A549 (cell line): ENCODE data around the gene PARP6. TPM values are rescaled to one million over a fixed set of nuclear protein-coding genes. Genes with fewer than 3 reads are reported as not detected.

Experiments
- ATAC-seq, 2 experiments: fragments of 200-7000 bp in 1 of 2; fragments of >200 bp in 1 of 2; cut with Nextera tagmentation in 1 of 2; cut with Tn5 transposase in 1 of 2; 3 replicates each; pipeline versions ENCODE4 v1.8.0 to v1.9.1; 2018 to 2020; ENCODE audit warnings: mild to moderate bottlenecking in 1 of 2, moderate library complexity in 1 of 2
- CTCF ChIA-PET: fragments of 300-600 bp; sonication (Branson Sonifier 250); formaldehyde crosslinking; extraction: SDS; loops from one replicate; lab custom pipeline; 2021; ENCODE audit warnings: antibody characterized with exemption, inconsistent platforms; lab: Yijun Ruan, JAX
- POLR2A ChIA-PET: fragments of 350-600 bp; formaldehyde crosslinking; extraction: SDS; loops from one replicate; lab custom pipeline; 2021; ENCODE audit warnings: antibody characterized with exemption, inconsistent platforms; lab: Yijun Ruan, JAX
- DNase-seq, 2 experiments: peaks; one replicate each; pipeline versions ENCODE4 v3.0.0 to v3.0.0-alpha.2; 2011 to 2016; ENCODE audit warnings: low read depth in 1 of 2, low spot score in 1 of 2
- FAIRE-seq: peaks from 2 replicates; lab custom pipeline; 2011; peaks lifted over from hg19 to GRCh38; lab: Jason Lieb, UNC
- H3K27ac ChIP-seq, 2 experiments: fragments of >200 bp; sonication (Bioruptor Twin); formaldehyde crosslinking; 3 replicates each; pipeline ENCODE4 v1.5.1; 2016 to 2017
- H3K4me1 ChIP-seq: fragments of >200 bp; sonication (Bioruptor Twin); formaldehyde crosslinking; 3 replicates; pipeline ENCODE4 v1.6.1; 2016
- H3K4me2 ChIP-seq: fragments of >200 bp; sonication (Bioruptor Twin); formaldehyde crosslinking; 3 replicates; pipeline ENCODE4 v1.6.1; 2016
- H3K4me3 ChIP-seq: fragments of >200 bp; sonication (Bioruptor Twin); formaldehyde crosslinking; 3 replicates; pipeline ENCODE4 v1.5.1; 2016
- H3K9me3 ChIP-seq: fragments of >200 bp; sonication (Bioruptor Twin); formaldehyde crosslinking; 3 replicates; pipeline ENCODE4 v1.6.1; 2016
- BHLHE40 ChIP-seq: IDR thresholded peaks from 2 replicates; pipeline ENCODE4 v1.6.1; 2012; ENCODE audit warnings: low read depth, low read length, inconsistent platforms
- EHMT2 ChIP-seq: fragments of 200-600 bp; sonication (generic); IDR thresholded peaks from 2 replicates; pipeline ENCODE4 v1.6.1; 2016; ENCODE audit warnings: antibody characterized with exemption, low read depth, mild to moderate bottlenecking, moderate library complexity
- EP300 ChIP-seq, 2 experiments: fragments of >200 bp; sonication (Bioruptor Twin); formaldehyde crosslinking; IDR thresholded peaks; 2 replicates in 1 of 2; 3 replicates in 1 of 2; pipeline ENCODE4 v1.6.1; 2016 to 2017
- ESRRA ChIP-seq: fragments of 150-350 bp; IDR thresholded peaks from 2 replicates; pipeline ENCODE4 v1.6.1; 2014; ENCODE audit warnings: mild to moderate bottlenecking, low read length, borderline replicate concordance
- GATA3 ChIP-seq: IDR thresholded peaks from 2 replicates; pipeline ENCODE4 v1.6.1; 2012; ENCODE audit warnings: borderline replicate concordance
- HDAC2 ChIP-seq: fragments of 200-600 bp; sonication (generic); IDR thresholded peaks from 2 replicates; pipeline ENCODE4 v1.6.1; 2016
- HEYL ChIP-seq: fragments of 250-450 bp; sonication (Bioruptor Pico); IDR thresholded peaks from 2 replicates; pipeline ENCODE4 v1.8.0; 2021; ENCODE audit warnings: mild to moderate bottlenecking, moderate library complexity
- HOXB13 ChIP-seq: fragments of 250-450 bp; sonication (Bioruptor Pico); IDR thresholded peaks from 2 replicates; pipeline ENCODE4 v1.5.0; 2020; ENCODE audit warnings: low read depth, mild to moderate bottlenecking, moderate library complexity
- JUN ChIP-seq, 2 experiments: fragments of >200 bp; sonication (Bioruptor Twin); formaldehyde crosslinking; IDR thresholded peaks; 2 replicates in 1 of 2; 3 replicates in 1 of 2; pipeline ENCODE4 v1.6.1; 2016 to 2017
- JUNB ChIP-seq: fragments of >200 bp; sonication (Bioruptor Twin); formaldehyde crosslinking; IDR thresholded peaks from 2 replicates; pipeline ENCODE4 v1.6.1; 2016
- MAZ ChIP-seq: fragments of 150-350 bp; IDR thresholded peaks from 2 replicates; pipeline ENCODE4 v1.6.1; 2014; ENCODE audit warnings: antibody characterized with exemption, low read depth, low read length, borderline replicate concordance
- MYC ChIP-seq: IDR thresholded peaks from 2 replicates; pipeline ENCODE4 v1.6.1; 2012; ENCODE audit warnings: mild to moderate bottlenecking, inconsistent platforms, low read length, improper control_type of control experiment, borderline replicate concordance
- NPAS2 ChIP-seq: fragments of 250-450 bp; sonication (Bioruptor Pico); IDR thresholded peaks from 2 replicates; pipeline ENCODE4 v1.8.0; 2022; ENCODE audit warnings: mild to moderate bottlenecking, moderate library complexity, borderline replicate concordance
- POLR2AphosphoS2 ChIP-seq: conservative IDR thresholded peaks from 2 replicates; pipeline ENCODE4 v1.6.1; 2012; ENCODE audit warnings: low read length, improper control_type of control experiment, inconsistent platforms
- TFCP2L1 ChIP-seq: fragments of 250-450 bp; sonication (Bioruptor Pico); IDR thresholded peaks from 2 replicates; pipeline ENCODE4 v1.5.0; 2021; ENCODE audit warnings: mild to moderate bottlenecking
- TP53 ChIP-seq: fragments of 250-450 bp; sonication (Bioruptor Pico); IDR thresholded peaks from 2 replicates; pipeline ENCODE4 v1.5.0; 2021; ENCODE audit warnings: mild to moderate bottlenecking, moderate library complexity
- ZC3H11A ChIP-seq: fragments of 450-650 bp; IDR thresholded peaks from 2 replicates; pipeline ENCODE4 v1.6.1; 2014; ENCODE audit warnings: antibody characterized with exemption, mild to moderate bottlenecking
- ZFP36 ChIP-seq: fragments of 450-650 bp; IDR thresholded peaks from 2 replicates; pipeline ENCODE4 v1.6.1; 2014; ENCODE audit warnings: borderline replicate concordance; ENCODE audit not compliant: partially characterized antibody
- ZNF302 ChIP-seq: fragments of 250-450 bp; sonication (Bioruptor Pico); IDR thresholded peaks from 2 replicates; pipeline ENCODE4 v1.9.0; 2021; ENCODE audit warnings: inconsistent platforms, mild to moderate bottlenecking, moderate library complexity
- WGBS: methylation state at CpG from one replicate; pipeline ENCODE4 v1.1.6; 2017; ENCODE audit errors: missing lambda C conversion rate; 5-methylcytosine and 5-hydroxymethylcytosine counted together
- polyA plus RNA-seq, 4 experiments: library from polyadenylated mRNA; depleted of rRNA in 3 of 4; stranded (reverse); fragments of >200 nt; fragmentation: RNase III in 1 of 4; extraction: RNeasy Plus Mini Kit Qiagen cat#74134 plus additional on column Dnase treatment in 1 of 4; gene quantifications; 2 replicates in 3 of 4; 3 replicates in 1 of 4; pipeline ENCODE4 v1.2.3, GENCODE V29; 2011 to 2017
- TF ChIP-seq, protein P1 (sequence below): fragments of 250-450 bp; sonication (Bioruptor Pico); IDR thresholded peaks from 2 replicates; pipeline ENCODE4 v1.5.0; 2020; ENCODE audit warnings: low read depth, mild to moderate bottlenecking, moderate library complexity
- TF ChIP-seq, protein P2 (sequence below): fragments of >200 bp; sonication (Bioruptor Twin); formaldehyde crosslinking; IDR thresholded peaks from 3 replicates; pipeline ENCODE4 v1.6.1; 2016
- TF ChIP-seq, protein P3 (sequence below): fragments of 450-650 bp; IDR thresholded peaks from 2 replicates; pipeline ENCODE4 v1.6.1; 2014; ENCODE audit warnings: antibody characterized with exemption

Gene PARP6
- polyA plus RNA-seq, 2 of the 4 experiments (the other 2 are of a cell fraction) = 78.0 to 167 TPM

- TF ChIP-seq HEYL (no peak), JUN (IDR thresholded peaks at IDR 0.05) (0 out of 5 replicates have a peak, but pooled peaks of 1 of the 2 experiments have one; percentile 31), POLR2AphosphoS2 (peak; percentile 67; the same call in 1 of the 2 replicates)
These were observed 50.0 kb downstream of the PARP6 start (continued) for GRCh38 chr15:72222393-72222792.

DNA sequence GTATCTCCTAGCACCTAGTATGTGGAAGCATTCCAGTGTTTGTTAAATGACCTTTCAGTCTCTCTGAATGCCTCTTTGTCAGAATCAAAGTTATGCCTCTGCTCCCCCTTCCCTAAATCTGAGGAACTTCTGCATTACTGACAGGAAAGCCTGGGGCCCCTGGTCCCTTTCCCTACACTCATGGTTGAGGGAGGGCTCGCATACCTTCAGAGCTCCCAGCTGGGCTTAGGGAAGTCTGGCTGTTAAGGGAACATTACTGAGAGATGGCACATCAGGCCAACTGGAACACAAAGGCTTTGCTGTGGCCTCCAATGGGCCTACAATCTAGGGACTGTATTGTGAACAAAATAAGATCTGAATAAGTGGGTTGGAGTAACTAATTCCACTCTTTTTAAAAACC is 51.7 kb downstream of the PARP6 start:
- peaks cover 99% of the 10 kb centered on the region for H3K4me1 ChIP-seq
- ChIA-PET CTCF (interaction anchor here (1.8 to 31.1 kb wide), 3 partner anchors 8 to 53 kb away, joined by 5 to 644 read pairs (median 644); partner anchors contain the start of genes GRAMD2A and PKM), POLR2A (interaction anchor here (2.2 to 4.3 kb wide), 2 partner anchors 10 to 17 kb away, joined by 7 to 37 read pairs; partner anchors contain the start of gene PKM)
- no peak for TF ChIP-seq ZFP36
- peak in 1 of 2 experiments; percentile 27; a peak in 1 of 5 replicates for TF ChIP-seq JUN (IDR thresholded peaks at IDR 0.05)
- no peak for TF ChIP-seq JUNB
- no peaks in the 10 kb centered on the region for H3K9me3 ChIP-seq
- H3K27ac ChIP-seq = 0 out of 6 replicates have a peak overlapping the region, but pooled peaks of 1 of the 2 experiments have one; percentile 18
- no peak for DNase-seq
- no peak for FAIRE-seq
- no peak for ATAC-seq
- peak overlapping the region; percentile 64; the same call in 2 of the 3 replicates for H3K4me2 ChIP-seq
- WGBS = 68% methylated on average over 1 of the region's 1 CpG
- H3K4me3 ChIP-seq = no peak overlapping the region

DNA sequence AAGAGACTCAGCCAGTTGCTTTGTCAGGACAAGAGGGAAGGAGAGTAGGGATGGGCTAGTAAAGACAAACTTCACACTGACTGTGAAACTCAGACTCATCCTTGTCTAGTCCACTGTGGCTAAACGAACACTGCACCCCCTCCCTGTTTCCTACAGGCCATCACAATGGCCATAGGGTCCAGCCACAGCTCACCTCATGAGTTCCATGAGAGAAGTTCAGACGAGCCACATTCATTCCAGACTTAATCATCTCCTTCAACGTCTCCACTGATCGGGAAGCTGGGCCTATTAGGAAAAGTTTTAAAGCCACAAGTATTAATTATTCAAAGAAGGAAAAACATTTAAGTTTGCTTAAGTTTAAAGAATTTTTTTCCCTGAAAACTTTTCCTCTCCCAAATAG is 55.1 kb downstream of the PARP6 start:
- no peak for FAIRE-seq
- POLR2A ChIA-PET = interaction anchor here (0.7 to 0.8 kb wide), 2 partner anchors 9 to 11 kb away, joined by 3 to 5 read pairs; no protein-coding TSS in a partner anchor
- DNase-seq = no peak
- WGBS = 62% methylated on average over 4 of the region's 4 CpGs
- Histone ChIP-seq H3K27ac (0 out of 6 replicates have a peak overlapping the region, but pooled peaks of 1 of the 2 experiments have one; percentile 2), H3K4me1 (peaks cover 65% of the 10 kb centered on the region), H3K4me3 (no peak overlapping the region), H3K4me2 (no peak overlapping the region), H3K9me3 (no peaks in the 10 kb centered on the region)
- TF ChIP-seq HDAC2 = no peak
- no peak for TF ChIP-seq MAZ
- TF ChIP-seq NPAS2 (CRISPR knock-in tag) = no peak
- TF ChIP-seq BHLHE40 = no peak
- no peak for TF ChIP-seq EHMT2
- TF ChIP-seq GATA3 = no peak
- CTCF ChIA-PET = interaction anchor here (1.5 to 31.1 kb wide), 6 partner anchors 9 to 465 kb away, joined by 3 to 644 read pairs (median 5); partner anchors contain the start of genes GRAMD2A and PKM
- peak in 1 of 2 experiments; percentile 14; a peak in 1 of 6 replicates for ATAC-seq

- WGBS = 88% methylated on average over 1 of the region's 1 CpG
- peak overlapping the region in 1 of 2 experiments; percentile 32; a peak in 1 of 6 replicates for H3K27ac ChIP-seq
- ChIA-PET POLR2A (interaction anchor here (1.0 to 2.2 kb wide), 2 partner anchors 9 to 11 kb away, joined by 3 to 8 read pairs; no protein-coding TSS in a partner anchor), CTCF (interaction anchor here (1.7 to 31.1 kb wide), 4 partner anchors 8 to 463 kb away, joined by 4 to 644 read pairs (median 325); partner anchors contain the start of genes GRAMD2A and PKM)
- no peak for FAIRE-seq
- no peak overlapping the region for H3K4me3 ChIP-seq
- peaks cover 54% of the 10 kb centered on the region for H3K4me1 ChIP-seq
- no peaks in the 10 kb centered on the region for H3K9me3 ChIP-seq
- ATAC-seq = no peak
- no peak overlapping the region for H3K4me2 ChIP-seq
- TF ChIP-seq TP53 (CRISPR knock-in tag) (no peak), EP300 (IDR thresholded peaks at IDR 0.05) (no peak), ZNF302 (CRISPR knock-in tag) (no peak), TFCP2L1 (no peak), BHLHE40 (no peak), MYC (no peak), ESRRA (no peak), HOXB13 (no peak), NPAS2 (CRISPR knock-in tag) (no peak), ZC3H11A (no peak)
- TF ChIP-seq, protein P1, sequence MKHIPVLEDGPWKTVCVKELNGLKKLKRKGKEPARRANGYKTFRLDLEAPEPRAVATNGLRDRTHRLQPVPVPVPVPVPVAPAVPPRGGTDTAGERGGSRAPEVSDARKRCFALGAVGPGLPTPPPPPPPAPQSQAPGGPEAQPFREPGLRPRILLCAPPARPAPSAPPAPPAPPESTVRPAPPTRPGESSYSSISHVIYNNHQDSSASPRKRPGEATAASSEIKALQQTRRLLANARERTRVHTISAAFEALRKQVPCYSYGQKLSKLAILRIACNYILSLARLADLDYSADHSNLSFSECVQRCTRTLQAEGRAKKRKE (CRISPR knock-in tag) = no peak
- TF ChIP-seq, protein P2, sequence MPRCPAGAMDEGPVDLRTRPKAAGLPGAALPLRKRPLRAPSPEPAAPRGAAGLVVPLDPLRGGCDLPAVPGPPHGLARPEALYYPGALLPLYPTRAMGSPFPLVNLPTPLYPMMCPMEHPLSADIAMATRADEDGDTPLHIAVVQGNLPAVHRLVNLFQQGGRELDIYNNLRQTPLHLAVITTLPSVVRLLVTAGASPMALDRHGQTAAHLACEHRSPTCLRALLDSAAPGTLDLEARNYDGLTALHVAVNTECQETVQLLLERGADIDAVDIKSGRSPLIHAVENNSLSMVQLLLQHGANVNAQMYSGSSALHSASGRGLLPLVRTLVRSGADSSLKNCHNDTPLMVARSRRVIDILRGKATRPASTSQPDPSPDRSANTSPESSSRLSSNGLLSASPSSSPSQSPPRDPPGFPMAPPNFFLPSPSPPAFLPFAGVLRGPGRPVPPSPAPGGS = no peak
- TF ChIP-seq, protein P3, sequence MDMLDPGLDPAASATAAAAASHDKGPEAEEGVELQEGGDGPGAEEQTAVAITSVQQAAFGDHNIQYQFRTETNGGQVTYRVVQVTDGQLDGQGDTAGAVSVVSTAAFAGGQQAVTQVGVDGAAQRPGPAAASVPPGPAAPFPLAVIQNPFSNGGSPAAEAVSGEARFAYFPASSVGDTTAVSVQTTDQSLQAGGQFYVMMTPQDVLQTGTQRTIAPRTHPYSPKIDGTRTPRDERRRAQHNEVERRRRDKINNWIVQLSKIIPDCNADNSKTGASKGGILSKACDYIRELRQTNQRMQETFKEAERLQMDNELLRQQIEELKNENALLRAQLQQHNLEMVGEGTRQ = no peak
- no peak for DNase-seq
These were observed 56.3 kb downstream of the PARP6 start for GRCh38 chr15:72216079-72216478.
